ENCODE results near the gene NUDT15.
"Not testable (repeated sequence)": the region's sequence is repeated elsewhere in the genome, so short reads cannot be mapped to it uniquely, and the experiment has no call there.

NUDT15 gene

DNA sequence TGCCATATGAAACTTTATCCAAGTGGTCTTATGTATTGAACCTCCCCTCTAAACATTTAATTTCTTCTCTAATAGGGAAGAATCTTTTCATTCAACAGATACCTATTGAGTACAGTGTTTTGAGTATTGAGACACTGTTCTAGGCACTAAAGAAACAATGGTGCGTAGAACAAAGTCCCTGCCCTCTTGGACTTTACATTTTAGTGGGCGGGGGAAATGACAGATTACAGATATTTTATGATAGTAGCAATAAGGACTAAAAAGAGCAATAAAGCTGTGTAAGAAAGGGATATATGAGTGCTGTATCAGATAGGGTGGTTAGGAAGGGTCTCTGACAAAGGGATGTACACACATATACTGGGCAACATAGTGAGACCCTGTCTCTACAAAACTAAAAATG lies 5.4 kb downstream of the NUDT15 start:
- no peak for DNase-seq (ENCODE audit: low spot score)
- no peak for FAIRE-seq

DNA sequence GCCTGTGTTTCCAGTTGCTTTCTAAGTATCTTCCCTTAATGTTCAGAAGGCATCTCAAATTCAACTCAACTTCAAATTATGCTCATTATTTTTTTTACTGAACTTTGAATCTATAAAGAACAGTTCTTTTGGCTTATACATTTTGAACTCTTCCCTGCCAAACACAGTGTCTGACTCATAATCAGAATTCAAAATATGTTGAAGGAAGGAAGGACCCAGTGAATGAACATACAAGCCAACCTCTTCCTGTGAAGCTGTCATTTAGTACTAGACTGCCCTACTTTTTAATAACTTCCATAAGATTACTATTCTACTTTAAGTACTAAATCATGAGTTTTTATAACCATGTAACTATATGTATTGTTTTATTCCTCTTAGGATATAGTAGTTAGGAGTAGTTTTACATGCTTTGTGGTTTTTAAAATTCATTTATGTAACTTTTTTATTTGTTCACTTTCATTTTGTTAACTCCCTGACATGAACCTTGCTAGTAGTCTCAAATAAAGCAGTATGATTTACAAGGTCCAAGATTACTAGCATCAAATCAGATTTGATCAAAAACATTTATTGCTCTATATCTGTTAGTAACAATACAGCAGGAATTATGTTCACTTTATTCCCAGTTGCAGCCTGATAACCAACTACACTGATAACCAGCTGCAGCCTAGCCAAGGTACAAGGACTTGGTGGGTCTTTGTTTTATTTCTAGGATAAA lies 6.4 kb downstream of the NUDT15 start:
- no peak for FAIRE-seq

DNA sequence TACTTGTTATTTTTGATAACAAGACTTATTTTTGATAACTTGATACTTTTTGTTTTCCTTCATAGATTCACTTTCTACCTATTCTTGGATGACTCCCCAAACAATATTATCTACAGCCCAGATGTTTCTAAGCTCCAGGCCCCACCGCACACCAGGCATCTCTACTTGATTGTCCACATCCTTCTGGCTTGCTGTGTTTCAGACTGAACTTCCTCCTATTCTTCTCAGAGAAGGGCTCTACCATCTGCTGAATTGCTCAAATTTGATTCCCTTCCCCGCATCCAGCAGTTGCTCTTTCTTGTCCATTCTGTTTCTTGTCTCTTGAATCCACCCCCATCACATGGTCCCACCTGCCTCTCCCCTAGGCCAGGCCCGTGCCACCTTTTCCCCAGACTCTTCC lies 13.0 kb downstream of the NUDT15 start:
- no peak for DNase-seq (ENCODE audit: low spot score)
- no peak for FAIRE-seq

More for the DNA sequence above, 6.4 kb downstream of the NUDT15 start:
- no peak for DNase-seq (ENCODE audit: low spot score)

DNA sequence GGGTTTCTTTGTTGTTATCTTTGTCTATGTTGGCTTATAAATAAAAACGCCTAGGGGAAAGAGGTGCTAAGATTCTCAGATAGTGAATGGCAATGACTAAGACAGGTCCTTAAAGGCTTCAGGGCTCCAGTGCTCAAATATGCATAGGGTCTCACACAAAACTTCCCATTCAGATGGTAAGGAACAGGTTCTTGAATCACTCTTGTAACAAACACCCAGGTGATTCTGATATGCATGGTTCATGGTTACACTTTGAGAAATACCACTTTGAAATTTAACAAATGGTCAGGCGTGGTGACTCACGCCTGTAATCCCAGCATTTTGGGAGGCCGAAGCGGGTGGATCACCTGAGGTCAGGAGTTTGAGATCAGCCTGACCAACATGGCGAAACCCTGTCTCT lies 17.1 kb downstream of the NUDT15 start:
- no peak for FAIRE-seq
- DNase-seq (ENCODE audit: low spot score) = no peak

DNA sequence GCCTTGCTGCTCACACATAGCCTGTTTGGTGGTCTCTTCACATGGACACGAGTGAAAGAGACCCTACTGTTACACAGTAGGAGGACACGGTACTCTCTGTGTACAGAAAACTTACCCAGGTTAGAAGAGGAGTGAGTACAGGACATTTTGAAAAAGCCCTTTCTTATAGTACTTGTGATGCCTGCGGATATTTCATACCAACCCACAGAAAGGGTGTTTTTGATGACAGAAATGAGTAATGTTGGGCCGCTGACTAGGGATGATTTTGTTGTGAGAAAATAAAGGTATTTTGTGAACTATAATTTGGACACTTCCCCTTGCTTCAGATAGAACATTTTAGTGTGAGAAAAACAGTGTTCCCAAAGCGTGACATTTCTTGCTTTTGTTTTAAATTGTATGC lies 18.2 kb downstream of the NUDT15 start:
- DNase-seq (ENCODE audit: low spot score) (no peak), FAIRE-seq (no peak)

DNA sequence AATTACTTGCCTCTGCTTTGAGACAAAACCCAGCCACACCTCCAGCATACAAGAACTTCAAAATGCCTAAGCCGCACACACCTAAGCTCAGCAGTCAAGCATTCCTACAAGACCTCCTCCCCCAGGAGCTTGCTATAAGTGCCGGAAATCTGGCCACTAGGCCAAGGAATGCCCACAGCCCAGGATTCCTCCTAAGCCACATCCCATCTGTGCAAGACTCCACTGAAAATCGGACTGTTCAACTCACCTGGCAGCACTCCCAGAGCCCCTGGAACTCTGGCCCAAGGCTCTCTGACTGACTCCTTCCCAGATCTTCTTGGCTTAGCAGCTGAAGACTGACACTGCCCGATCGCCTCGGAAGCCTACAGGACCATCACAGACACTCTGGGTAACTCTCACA lies 21.0 kb downstream of the NUDT15 start:
- FAIRE-seq; DNase-seq (ENCODE audit: low spot score): not testable (repeated sequence)

DNA sequence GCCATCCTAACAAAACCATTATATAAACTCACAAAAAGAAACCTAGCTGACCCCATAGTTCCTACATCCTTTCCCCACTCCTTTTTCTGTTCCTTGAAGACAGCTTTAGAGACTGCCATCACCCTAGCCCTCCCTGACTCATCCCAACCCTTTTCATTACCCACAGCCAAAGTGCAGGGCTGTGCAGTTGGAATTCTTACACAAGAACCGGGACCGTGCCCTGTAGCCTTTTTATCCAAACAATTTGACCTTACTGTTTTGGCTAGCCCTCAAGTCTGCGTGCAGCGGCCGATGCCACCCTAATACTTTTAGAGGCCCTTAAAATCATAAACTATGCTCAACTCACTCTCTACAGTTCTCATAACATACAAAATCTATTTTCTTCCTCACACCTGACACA lies 22.4 kb downstream of the NUDT15 start:
- not testable (repeated sequence) for DNase-seq (ENCODE audit: low spot score); FAIRE-seq

DNA sequence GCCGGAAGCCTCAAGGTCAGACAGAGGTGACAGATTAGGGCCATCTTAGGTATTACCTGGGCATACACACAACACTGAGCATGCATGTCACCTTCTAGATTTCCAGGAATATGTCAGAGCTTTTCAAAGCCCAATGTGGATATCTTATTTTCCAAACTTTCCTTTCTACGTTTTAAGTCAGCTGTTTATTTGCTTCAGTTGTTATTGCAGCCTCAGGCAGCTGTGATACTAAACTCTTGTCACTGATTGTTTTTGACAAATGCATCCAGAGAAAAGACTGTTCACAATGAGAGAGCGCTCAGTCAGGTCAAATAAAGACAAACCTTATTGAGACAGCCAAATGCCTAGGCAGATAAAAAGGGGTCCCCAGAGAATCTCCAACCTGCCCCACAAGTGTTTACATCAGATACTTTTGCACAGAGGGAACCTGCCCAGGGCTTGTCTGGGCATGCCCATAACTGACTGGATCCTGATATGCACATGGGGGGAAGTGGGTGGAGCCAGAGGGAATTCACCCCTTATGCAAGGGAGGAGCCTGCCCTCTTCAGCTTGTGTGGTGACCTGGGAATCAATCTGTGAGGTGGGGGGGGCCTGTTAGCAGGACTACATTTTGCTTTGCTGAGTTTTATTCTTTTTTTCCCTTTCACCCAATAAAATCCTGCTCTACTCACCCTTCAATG lies 28.9 kb downstream of the NUDT15 start:
- FAIRE-seq (no peak), DNase-seq (ENCODE audit: low spot score) (no peak)

DNA sequence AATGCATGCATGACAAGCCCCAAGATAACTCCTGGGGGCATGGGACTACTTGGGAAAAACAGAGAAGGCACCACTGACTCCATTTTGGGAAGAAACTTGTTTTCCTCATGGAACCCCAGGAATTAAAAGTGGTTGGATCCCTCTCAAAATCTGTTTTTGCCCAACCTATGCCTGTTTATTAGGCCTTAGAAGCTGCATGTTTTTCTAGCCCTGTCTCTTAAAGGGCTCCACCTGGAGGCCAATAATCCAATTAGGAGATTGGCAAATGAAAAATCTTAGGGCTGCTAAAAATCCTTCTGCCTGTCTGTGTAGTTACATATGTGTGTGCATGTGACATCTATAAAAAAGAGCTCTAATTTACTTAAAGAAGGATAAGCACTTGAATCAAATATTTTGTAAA lies 30.5 kb downstream of the NUDT15 start:
- DNase-seq (ENCODE audit: low spot score) (no peak), FAIRE-seq (no peak)

DNA sequence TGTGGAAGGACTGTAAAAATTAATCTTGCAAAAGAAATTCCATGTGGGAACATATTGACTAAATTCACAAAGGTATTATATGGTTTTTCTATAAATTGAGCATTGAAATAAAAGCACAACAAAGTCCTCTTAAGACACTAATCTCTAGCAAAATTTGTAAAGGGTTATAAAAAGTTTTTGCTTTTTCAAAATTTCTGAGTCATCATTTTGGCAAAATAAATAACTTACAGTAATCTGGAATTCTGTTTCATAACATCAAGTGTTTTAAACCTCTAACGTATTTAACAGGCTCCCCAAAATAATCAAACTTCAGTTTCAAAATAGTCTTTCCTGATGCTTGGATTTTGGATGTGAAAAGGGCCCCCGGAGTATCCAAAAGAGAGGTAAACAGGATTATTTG lies 31.4 kb downstream of the NUDT15 start:
- DNase-seq (ENCODE audit: low spot score) (no peak), FAIRE-seq (no peak)

DNA sequence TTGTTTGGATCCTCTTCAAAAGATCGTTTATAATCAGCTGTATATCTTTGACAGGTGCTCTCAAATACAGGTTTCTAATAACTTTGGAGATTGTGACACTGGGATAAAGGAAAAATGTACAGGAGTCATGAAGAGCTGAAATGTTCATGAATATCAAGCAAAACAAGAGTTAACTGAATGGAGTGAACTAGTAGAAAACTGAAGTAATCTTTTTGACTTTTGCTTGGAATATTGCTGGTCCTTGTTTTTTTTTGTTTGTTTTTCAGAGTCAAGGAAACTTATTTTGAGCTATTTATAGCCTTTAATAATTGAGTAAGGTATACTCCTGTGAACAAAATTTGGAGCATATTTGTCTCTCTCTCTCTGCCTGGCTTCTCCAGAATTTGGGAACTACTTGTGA lies 32.0 kb downstream of the NUDT15 start:
- DNase-seq (ENCODE audit: low spot score) (no peak), FAIRE-seq (no peak)

DNA sequence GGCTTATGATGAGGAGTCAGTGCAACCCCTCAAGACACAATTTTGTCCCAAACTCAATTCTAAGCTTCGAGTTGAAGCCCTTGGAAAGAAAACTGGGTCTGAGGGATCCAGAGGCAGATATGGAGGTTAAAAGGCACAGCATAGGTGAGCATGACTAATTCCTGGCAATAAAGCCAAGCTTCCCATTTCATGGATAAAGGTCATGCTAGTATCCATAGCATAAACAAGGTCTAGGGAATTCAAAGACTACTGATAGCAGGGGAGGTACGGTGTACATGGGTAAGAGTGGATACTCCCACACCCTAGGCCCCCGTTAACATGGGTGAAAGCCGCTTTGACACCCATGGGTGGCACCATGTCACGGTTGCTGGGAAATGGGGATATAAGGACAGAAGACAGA lies 33.4 kb downstream of the NUDT15 start:
- FAIRE-seq (no peak), DNase-seq (ENCODE audit: low spot score) (no peak)

DNA sequence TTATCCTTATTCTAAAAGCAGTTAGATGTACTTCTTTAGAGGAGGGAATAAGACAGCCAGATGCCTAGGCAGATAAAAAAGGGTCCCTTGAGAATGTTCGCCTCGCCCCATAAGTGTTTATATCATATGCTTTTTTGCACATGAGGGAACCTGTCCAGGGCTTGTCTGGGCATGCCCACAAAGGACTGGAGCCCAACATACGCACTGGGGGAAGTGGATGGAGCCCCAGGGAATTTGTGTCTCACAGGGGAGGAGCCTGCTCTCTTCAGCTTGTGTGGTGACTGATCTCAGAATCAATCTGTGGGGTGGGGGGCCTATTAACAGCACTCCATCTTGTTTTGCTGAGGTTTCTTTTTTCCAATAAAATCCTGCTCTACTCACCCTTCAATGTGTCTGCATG lies 34.8 kb downstream of the NUDT15 start:
- no peak for FAIRE-seq
- DNase-seq (ENCODE audit: low spot score) = no peak

DNA sequence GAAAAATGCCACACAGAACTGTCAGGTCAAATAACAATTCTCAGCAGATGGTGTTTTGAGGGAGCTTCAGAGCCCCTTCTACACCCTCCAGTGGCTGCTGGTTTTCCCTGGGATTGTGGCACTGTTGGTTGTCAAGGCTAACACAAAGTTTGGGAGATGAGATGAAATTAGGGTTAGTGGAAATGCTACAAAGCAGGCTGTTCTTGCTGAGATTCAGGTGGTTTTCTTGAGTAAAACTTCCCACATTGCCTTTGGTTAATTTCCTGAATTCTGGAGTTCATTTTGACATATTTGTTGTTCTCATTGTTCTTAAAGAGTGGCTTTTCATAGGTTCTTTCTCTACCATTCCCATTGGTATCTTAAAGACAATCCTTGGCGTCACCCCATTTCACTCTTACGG lies 35.3 kb downstream of the NUDT15 start:
- no peak for DNase-seq (ENCODE audit: low spot score)
- no peak for FAIRE-seq

DNA sequence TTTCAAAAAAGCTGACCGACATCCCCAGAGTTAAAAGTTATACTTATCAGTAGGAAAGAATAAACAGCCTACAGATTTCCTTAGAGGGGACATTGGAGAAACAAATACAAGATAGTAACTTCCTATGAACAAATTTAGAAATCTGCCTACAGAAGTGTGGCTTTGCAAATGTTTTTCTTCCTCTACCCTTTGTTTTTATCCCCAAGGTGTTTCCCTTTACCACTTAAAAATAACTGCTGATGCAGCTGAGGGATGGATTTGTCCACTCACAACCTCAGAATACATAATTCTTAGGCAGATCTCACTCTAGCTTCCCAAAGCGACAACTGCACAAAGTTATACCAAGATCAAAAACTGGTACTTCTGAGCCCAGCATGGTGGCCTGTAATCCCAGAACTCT lies 36.5 kb downstream of the NUDT15 start:
- DNase-seq (ENCODE audit: low spot score) (no peak), FAIRE-seq (no peak)

DNA sequence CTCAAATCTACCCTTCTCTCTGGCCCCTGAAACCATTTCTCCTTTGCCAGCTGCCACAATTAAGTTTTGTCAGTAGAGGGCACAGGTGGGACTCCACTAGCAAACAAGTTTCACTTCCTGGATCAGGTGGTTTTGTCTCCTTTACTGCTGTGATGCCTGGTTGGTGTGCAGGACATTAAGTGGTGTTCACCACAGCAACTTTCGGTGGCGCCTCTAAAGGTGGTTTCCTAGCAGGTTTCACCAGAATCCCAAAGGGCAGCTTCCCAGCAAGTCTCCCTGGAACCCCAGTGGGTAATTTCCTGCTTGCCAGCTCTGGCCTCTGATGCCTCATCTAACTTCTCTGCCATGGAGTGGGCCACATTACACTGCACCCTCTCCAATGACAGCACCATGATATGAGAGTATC lies 40.7 kb downstream of the NUDT15 start:
- FAIRE-seq = no peak

DNA sequence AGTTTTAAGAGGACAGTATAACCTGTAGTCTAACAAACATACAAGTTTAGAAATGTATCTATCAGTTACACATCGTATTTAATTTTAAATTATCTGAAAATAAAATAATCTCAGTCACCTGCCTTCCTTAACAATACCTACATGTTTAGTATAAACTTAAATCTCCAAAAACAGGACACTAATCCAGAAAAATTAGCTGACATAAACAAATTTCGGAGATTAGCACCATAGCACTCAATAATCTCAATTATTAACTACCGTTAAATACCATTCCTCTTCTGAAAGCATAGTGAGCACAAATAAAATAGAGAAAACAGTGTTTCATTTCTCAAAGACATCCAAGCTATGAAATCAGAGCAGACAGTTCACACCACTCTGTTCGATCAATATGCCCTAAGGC lies 44.2 kb downstream of the NUDT15 start:
- FAIRE-seq (no peak), DNase-seq (ENCODE audit: low spot score) (no peak)

More for the DNA sequence above, 40.7 kb downstream of the NUDT15 start:
- no peak for DNase-seq (ENCODE audit: low spot score)

DNA sequence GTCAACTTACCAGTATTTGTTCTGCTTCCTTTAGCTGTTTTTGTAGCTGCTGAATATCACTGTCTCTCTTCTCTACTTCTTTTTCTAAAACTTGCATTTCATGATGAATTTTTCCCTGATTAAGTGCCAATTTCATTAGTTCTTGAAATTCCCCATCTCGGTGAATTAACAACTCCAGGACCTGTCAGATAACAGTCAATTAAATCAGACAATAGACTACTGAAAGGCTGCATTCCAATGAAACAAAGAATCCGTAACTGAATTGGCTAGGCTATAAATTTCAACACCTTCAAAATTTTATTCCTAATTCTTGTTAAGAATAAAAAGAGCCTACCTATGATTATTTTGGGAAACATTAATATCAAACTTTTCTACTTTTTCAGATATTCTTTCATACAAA lies 48.7 kb downstream of the NUDT15 start:
- DNase-seq (ENCODE audit: low spot score) = no peak
- FAIRE-seq = no peak

DNA sequence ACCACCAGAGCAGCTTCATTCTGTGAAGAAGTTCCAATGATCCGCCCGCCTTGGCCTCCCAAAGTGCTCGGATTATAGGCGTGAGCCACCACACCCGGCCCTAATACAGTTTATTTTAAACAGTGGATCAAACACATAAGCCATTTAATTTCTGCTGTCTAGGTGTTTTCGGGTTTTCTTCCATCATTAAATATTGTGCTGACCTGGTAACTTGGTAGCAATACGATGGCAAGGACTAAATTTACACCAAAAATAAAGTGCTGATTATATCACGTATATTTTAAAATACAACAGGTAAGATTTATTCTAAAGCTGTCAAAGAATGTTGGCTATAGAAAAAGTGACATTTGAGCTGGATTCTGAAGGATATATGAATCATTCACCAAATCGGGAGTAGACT lies 56.1 kb downstream of the NUDT15 start:
- no peak for FAIRE-seq
- no peak for DNase-seq (ENCODE audit: low spot score)

DNA sequence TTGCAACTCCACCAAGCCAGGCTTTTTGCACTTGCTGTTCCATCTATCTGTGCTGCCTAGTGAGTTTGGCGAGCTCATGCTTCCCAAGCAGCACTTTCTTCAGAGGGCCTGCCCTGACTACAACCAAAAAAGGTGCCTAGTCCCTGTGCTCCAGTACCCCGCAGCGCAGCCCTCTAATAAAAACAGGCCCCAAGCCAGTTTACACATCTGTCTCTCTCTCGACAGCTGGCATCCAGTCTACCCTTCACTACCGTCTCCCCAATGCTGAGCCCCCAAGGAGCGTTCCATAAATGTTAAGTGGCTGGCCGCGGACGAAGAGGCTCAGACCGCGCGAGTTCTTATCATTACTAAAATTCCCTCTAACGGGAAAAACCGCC lies 56.9 kb downstream of the NUDT15 start:
- no peak for FAIRE-seq
- DNase-seq (ENCODE audit: low spot score) = no peak

DNA sequence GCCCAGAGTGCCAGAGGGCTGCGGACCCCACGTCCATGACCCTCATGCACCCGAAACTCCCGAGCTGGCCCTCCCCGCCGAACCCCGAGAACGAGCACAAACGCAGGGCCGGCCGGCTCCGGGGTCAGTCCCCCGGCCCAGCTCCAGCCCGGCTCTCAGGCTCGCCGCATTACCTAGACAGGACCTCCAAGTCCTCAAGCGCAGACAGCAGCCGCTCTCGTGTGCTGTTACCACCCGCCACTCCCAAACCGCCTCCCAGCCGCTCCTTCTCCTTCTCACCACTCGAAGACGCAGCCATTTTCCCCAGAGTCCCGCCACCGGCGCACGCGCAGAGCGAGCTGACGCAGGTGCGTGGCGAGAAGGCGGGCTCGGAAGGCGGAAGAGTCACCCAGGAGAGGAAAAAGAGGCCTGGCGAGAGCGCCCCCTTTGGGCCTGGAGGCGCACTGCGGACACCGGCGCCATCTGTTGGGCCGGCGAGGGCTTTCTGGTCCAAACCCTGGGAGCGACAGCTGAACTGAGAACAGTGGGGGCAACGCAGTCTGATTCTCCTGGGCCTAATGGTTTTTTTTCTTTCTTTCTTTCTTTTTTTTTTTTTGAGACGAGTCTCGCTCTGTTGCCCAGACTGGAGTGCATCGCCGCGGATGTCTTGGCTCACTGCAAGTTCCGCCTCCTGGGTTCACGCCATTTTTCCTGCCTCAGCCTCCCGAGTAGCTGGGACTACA lies 57.4 kb downstream of the NUDT15 start, which contains the start of gene MED4:
Gene MED4 (minus strand): TSS at position 324 of the 722 bp plus-strand sequence. CDS start 26 bp downstream, at position 298.
- DNase-seq (ENCODE audit: low spot score) = peak; percentile 83

DNA sequence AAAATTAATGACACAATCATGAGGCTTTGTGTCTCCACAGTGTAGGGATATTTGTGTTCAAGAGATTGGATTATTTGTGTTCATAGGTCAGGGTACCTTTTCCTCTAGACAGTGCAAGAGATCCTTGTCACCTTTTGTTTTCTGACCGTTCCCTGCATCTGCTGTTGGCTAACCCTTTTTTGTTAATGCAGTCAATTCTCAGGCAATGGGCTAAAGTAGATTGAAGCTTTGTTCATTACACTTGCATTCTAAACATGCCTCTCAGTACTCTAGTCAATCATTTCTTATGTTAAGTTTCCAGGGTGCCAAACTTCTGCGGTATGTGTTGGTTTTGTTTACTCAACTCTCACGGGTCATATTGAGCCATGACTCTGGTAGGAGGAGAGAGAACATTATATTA lies 59.1 kb downstream of the NUDT15 start:
- DNase-seq (ENCODE audit: low spot score) = no peak
- no peak for FAIRE-seq

More for the DNA sequence above, 57.4 kb downstream of the NUDT15 start, which contains the start of gene MED4:
- FAIRE-seq = peak; percentile 40
